ENCODE data around the gene SSH2. TPM values are rescaled to one million over a fixed set of nuclear protein-coding genes. Genes with fewer than 3 reads are reported as not detected.

The SSH2 gene
- total RNA-seq, 2 donors from 2014 or later: 28.1 to 28.2 TPM

DNA sequence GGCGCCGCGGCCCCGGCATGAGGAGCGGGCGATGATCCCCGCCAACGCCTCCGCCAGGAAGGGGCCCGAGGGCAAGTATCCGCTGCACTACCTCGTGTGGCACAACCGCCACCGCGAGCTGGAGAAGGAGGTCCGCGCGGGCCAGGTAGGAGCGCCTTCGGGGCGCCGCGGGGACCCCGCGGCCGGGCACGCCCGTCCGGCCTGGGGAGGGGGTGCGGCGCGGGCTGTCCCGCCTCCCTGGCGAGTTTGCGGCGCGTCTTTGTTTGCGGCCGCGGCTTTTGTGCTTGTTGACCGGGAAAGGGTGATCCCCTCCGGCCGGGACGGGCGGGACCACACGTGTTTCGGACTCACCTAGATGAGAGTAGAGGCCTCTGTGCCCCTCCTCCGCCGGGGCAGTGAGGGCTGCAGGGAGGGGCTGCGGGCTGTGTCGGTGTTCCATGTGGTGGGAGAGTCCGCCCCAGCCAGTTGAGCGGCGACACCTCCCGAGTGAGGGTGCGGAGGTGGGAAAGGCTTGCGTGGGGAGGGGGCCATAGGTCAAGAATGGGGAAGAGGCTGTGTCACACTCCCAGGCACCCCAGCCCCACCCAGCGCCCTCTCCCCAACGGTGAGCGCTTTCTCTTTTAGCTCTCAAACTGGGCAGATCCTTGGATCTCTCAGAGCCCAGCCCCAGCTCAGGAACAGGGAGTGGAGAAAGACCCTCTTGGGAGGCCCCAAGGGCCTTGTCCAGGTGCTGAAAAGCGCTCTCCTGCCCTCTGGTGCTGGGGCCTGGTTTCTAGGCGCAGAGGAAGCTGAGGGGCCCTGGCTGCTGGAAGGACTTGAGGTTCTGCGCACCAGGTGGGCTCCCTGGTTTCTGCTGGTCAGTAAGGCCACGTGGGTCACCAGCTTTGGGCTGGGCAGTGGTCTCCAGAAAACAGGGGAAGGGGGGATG lies 336.2 kb downstream of the SSH2 start:
- Histone ChIP-seq H3K4me3 (peak overlapping the region; percentile 62), H3K36me3 (no peaks in the 10 kb centered on the region), H3K27me3 (no peaks in the 10 kb centered on the region), H3K9ac (ENCODE audit: low read depth in 2 of 2, low read length in 2 of 2) (peak overlapping the region; percentile 26 to 39), H3K4me1 (peaks cover 29% of the 10 kb centered on the region), H3K27ac (no peak overlapping the region), H3K9me3 (no peaks in the 10 kb centered on the region)
- TF ChIP-seq, protein P1, sequence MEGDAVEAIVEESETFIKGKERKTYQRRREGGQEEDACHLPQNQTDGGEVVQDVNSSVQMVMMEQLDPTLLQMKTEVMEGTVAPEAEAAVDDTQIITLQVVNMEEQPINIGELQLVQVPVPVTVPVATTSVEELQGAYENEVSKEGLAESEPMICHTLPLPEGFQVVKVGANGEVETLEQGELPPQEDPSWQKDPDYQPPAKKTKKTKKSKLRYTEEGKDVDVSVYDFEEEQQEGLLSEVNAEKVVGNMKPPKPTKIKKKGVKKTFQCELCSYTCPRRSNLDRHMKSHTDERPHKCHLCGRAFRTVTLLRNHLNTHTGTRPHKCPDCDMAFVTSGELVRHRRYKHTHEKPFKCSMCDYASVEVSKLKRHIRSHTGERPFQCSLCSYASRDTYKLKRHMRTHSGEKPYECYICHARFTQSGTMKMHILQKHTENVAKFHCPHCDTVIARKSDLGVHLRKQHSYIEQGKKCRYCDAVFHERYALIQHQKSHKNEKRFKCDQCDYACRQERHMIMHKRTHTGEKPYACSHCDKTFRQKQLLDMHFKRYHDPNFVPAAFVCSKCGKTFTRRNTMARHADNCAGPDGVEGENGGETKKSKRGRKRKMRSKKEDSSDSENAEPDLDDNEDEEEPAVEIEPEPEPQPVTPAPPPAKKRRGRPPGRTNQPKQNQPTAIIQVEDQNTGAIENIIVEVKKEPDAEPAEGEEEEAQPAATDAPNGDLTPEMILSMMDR (IDR thresholded peaks at IDR 0.05): no peak
- intact Hi-C loops (cut with DNase I): no loop called here
- no peak for DNase-seq

DNA sequence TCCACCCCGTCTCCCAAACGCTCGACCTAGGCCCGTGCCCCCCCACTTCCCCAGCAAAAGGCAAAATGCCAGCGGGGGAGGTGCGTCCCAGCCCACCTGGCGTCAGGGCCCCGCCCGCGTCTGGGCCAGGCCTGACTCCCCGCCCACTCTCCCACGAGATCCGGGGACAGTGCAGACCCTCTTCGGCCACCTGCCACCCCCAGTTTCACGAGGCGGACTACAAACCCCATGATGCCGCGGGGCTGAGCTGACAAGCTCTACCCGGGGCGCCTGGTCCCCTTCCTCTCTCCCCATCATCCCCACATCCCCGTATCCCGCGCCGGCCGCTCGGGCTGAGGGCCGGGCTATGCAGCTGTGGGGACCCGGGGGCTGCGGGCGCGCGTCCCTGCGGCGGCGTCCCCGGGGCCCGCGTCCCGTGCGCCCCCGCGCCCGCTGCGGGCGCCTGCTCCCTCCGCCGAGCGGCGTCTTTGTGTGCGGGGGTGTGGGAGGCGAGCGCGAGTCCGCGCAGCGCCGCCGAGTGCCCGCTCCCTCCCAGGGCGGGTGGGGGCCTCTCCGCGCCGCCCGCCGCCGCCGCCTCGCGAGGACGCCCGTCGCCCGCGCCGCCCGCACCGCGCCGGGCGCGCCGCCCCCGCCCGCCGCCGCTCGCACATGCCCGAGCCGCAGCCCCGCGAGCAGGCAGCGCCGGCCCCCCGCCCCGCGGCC lies 337.0 kb downstream of the SSH2 start, which contains the start of gene ANKRD13B:
Gene ANKRD13B (plus strand): TSS at position 283 of the 702 bp plus-strand sequence. CDS start 490 bp downstream, outside the sequence.
- no peaks in the 10 kb centered on the region for H3K27me3 ChIP-seq
- TF ChIP-seq, protein P1 (IDR thresholded peaks at IDR 0.05): no peak
- peak within 1 kb of the TSS; percentile 77 for H3K27ac ChIP-seq
- H3K4me1 ChIP-seq: peaks cover 34% of the 10 kb centered on the region
- peak within 1 kb of the TSS; percentile 62 for H3K4me3 ChIP-seq
- no peaks in the 10 kb centered on the region for H3K36me3 ChIP-seq
- intact Hi-C loops (cut with DNase I): no loop called here
- H3K9ac ChIP-seq (ENCODE audit: low read depth in 2 of 2, low read length in 2 of 2): peak within 1 kb of the TSS; percentile 55 to 66
- DNase-seq: peak; percentile 66
- H3K9me3 ChIP-seq: no peaks in the 10 kb centered on the region

DNA sequence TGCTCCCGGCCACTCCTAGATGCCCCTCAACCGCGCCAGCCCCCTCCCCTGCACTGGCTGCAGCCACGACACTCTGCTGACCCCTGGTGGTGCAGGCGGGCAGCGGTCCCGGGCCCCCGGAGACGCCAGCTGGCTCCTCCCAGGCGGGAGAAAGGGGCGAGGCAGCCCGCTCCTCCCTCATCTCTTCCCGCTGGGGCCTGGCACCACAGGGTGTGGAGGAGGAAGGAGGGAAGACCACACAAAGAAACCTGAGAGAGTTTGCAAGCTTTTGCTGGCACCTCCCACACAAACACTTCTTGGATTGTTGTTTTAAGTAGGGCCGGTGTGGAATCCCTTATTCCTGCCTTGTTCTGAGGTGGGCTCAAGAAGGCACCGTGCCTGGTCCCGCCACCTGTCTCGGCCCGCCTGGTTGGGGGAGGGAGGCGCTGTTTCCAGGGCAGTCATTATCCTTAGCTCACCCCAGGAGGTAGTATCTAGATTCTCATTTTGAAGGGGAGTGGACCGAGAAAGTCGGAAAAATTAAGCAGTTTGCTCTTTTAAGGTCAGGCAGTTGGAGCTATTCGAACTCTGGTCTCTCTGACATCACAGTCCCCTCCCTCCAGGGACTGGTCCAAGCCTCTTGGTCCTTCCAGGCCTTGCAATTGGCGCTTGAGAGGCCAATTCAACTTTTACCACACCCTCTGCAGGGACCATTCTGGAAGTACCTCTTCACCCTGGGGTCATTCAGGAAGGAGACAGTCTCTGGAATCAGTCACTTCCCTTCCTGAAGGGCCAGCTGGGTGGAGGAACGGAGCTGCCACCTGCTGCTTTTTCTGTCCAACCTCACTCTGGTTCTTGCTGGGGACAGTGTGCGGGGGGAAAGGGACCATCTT lies 338.1 kb downstream of the SSH2 start:
- peak; percentile 95 for DNase-seq
- no peaks in the 10 kb centered on the region for H3K27me3 ChIP-seq
- H3K4me3 ChIP-seq: peak overlapping the region; percentile 36
- H3K36me3 ChIP-seq: no peaks in the 10 kb centered on the region
- intact Hi-C loops (cut with DNase I): no loop called here
- H3K9me3 ChIP-seq: no peaks in the 10 kb centered on the region
- peaks cover 44% of the 10 kb centered on the region for H3K4me1 ChIP-seq
- peak overlapping the region; percentile 55 to 66 for H3K9ac ChIP-seq (ENCODE audit: low read depth in 2 of 2, low read length in 2 of 2)
- TF ChIP-seq, protein P1 (IDR thresholded peaks at IDR 0.05): peak; percentile 96
- H3K27ac ChIP-seq: peak overlapping the region; percentile 77

DNA sequence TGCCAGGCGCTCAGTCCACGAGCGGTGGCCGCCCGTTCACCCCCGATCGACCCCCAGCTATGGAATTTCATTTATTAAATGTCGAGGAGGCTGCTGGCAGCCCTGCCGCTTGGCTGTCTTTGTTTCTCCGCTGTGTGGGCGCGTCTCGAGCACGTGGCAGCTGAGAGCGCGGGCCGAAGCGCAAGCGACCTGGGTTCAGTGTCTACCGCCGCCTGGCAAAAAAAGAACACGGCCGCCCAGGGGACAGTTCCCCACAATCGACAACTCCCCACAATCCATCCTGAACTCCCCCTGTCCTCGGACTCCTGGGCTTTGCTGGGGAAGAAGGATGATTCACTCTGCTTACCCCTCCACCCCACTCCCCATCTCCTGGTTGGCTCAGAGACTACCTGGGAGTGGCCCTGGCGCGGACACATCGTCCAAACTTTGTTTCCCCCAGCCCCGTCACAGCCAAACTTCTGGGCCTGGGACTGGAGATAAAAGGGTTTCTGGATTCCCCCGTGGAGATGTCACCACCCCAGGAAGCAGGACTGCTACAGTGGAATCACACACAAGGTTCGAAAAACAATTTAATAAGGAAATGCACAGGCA lies 338.8 kb downstream of the SSH2 start:
- peaks cover 44% of the 10 kb centered on the region for H3K4me1 ChIP-seq
- H3K36me3 ChIP-seq: no peaks in the 10 kb centered on the region
- peak overlapping the region; percentile 77 for H3K27ac ChIP-seq
- no peaks in the 10 kb centered on the region for H3K9me3 ChIP-seq
- peak overlapping the region; percentile 36 for H3K4me3 ChIP-seq
- no peak for DNase-seq
- TF ChIP-seq, protein P1 (IDR thresholded peaks at IDR 0.05): no peak
- H3K9ac ChIP-seq (ENCODE audit: low read depth in 2 of 2, low read length in 2 of 2): peak overlapping the region in 1 of 2 donors; percentile 35
- intact Hi-C loops (cut with DNase I): no loop called here
- H3K27me3 ChIP-seq: no peaks in the 10 kb centered on the region
